Measurements from ENCODE around the gene ITGAD.
A peak's percentile ranks its signal among the peaks of the same experiment; 100 is the strongest.

The ITGAD gene

GRCh38 chr16:31365131-31365865, 27.8 kb upstream of the ITGAD start:
- no peak for DNase-seq

GRCh38 chr16:31367853-31368252, 25.3 kb upstream of the ITGAD start:
- DNase-seq: peak; percentile 59 to 66

GRCh38 chr16:31371008-31371407, 22.1 kb upstream of the ITGAD start:
- no peak for DNase-seq

GRCh38 chr16:31371619-31372484, 21.3 kb upstream of the ITGAD start:
- no peak for DNase-seq

GRCh38 chr16:31373235-31373634, 19.9 kb upstream of the ITGAD start:
- DNase-seq: no peak

DNA sequence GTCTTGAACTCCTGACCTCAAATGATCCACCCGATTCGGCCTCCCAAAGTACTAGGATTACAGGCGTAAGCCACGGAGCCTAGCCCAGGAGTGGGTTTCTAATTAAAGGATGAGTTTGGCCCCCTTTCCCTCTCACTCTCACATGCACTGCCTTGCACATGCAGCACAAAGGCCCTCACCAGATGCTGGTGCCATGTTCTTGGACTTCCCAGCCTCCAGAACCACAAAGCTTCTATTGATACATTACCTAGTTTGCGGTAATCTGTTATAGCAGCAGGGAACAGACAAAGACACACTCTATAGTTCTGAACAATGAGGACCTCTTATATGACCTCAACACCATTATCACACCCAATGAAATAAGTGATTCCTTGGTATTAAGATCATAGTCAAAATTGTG, 17.9 kb upstream of the ITGAD start:
- no peak for DNase-seq

DNA sequence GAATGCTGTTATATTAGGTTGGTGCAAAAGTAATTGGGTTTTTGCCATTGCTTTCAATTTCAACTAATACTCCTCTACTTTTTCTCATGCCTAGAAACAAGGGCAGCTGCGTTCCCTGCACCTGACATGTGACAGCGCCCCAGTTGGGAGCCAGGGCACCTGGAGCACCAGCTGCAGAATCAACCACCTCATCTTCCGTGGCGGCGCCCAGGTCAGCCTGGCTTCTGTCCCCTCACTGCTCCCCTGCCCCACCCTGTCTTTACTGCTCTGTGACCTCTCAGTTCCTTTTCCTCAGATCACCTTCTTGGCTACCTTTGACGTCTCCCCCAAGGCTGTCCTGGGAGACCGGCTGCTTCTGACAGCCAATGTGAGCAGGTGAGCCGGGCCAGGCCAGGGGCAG, 16.4 kb upstream of the ITGAD start:
- DNase-seq: no peak

DNA sequence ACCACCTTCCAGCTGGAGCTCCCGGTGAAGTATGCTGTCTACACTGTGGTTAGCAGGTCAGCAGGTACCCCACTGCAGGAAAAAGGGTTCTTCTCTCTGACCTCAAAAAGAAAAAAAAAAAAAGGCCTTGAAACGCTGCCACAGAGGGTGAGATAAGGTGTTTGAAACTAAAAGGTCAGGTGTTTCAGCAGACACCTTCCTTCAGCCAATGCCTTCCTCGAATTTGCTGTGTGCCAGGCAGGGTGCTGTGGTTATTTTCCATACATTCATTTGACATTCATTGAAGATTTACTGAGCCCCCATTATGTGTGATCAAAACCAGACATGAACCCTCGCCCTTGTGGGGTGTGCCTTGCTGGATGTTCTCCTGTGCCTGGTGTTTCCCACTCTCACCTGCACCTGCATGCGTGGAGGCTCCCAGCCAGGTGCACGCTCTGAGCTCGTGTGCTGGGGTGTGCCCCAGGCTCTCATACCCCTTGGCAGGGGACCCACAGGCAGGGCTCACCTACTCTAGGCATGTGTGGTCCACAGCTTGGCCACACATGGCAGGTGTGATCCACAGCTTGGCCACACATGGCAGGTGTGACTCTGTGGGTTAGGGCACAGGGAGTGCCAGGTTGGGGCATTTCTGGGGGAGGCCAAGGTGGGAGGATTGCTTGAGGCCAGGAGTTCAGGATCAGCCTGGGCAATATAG, 15.8 kb upstream of the ITGAD start:
- DNase-seq: no peak

GRCh38 chr16:31380201-31380600, 12.9 kb upstream of the ITGAD start:
- no peak for DNase-seq

DNA sequence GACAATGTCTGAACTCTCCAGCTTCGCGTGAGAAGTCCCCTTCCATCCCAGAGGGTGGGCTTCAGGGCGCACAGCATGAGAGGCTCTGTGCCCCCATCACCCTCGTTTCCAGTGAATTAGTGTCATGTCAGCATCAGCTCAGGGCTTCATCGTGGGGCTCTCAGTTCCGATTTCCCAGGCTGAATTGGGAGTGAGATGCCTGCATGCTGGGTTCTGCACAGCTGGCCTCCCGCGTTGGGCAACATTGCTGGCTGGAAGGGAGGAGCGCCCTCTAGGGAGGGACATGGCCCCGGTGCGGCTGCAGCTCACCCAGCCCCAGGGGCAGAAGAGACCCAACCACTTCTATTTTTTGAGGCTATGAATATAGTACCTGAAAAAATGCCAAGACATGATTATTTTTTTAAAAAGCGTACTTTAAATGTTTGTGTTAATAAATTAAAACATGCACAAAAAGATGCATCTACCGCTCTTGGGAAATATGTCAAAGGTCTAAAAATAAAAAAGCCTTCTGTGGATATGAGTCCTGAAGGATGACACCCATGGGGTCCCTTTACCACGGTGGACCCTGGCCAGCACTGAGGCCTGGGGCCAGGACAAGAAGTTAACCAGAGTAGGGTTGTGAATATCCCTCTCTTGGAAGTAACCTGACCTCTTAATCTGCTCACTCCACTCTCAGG, 10.5 kb upstream of the ITGAD start:
- DNase-seq: peak; percentile 41 to 49

- DNase-seq: no peak
Measured at GRCh38 chr16:31385680-31386079, 7.5 kb upstream of the ITGAD start.

DNA sequence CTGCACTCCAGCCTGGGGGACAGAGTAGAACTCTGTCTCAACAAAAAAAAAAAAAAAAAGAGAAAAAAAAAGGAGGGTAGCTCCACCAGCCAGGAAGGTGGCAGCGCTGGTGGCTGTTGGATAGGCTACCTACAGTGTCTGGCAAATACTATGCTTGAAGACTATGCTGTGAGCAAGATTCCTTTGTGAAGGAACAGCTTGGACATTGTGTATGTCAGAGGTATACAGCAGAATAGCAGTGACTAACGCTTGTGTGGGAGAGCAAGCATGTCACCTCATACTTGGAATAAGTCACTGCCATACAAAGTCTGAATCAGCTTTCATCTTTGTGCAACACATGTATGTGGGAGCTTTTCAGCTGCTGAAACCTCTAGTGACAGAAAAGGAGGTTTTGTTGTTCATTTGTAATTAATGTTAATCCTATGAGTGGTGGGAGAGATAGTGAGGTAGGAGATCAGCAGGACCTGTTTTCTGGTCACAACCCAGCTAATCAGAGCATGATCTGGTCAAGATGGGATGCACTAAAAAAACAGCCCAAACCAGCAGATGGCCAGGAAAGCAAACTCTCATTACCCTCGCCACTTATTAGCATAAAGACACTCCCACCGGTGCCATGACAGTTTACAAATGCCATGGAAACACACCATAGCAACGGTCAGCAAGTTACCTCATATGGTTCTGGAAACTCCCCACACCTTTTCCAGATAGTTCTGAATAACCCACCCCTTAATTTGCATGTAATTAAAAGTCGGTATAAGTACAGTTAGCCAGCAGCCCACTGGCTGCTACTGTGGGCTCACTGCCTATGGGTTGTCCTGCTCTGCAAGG, 6.8 kb upstream of the ITGAD start:
- DNase-seq: no peak

GRCh38 chr16:31388535-31388934, 4.6 kb upstream of the ITGAD start:
- DNase-seq: no peak

- DNase-seq: no peak
Measured at GRCh38 chr16:31390504-31391041, 2.6 kb upstream of the ITGAD start.

- no peak for DNase-seq
Measured at GRCh38 chr16:31395647-31396046, 2.5 kb downstream of the ITGAD start.

GRCh38 chr16:31397096-31397660, 4.0 kb downstream of the ITGAD start:
- DNase-seq: no peak

DNA sequence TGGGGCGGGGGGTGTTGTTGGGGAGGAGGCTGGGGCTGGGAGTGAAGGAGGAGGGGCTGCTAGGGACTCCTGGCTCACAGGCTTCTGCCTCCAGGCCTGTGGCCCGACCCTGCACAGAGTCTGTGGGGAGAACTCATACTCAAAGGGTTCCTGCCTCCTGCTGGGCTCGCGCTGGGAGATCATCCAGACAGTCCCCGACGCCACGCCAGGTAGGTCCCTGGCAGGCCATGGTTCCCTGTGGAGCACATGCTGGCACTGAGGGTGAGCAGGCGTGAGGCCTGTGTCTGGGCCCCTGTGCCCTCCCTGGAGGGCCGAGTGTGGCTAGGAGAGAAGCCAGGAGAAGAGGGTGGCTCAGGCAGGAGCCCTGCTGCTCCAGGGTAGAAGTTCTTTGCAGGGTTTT, 4.6 kb downstream of the ITGAD start:
- no peak for DNase-seq

GRCh38 chr16:31400191-31400590, 7.1 kb downstream of the ITGAD start:
- DNase-seq: peak; percentile 9 to 23

DNA sequence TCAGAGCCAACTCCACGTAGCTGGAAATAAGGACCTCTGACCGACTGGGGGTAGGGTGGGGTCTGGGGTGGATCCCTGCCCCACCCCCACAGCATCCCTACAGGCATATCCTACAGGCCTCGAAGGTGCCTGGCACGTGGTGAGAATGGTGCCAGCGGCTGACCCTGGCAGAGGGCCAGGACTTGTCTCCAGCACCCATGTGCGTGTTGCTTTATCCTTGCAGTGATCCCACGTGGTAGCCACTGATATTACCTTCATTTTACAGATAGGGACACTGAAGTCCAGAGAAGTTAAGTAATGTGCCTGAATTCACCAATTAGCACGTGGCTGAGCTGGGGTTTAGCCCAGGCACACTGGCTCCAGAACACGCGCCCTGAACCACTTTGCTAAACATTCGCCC, 8.3 kb downstream of the ITGAD start:
- no peak for DNase-seq

GRCh38 chr16:31402687-31403086, 9.6 kb downstream of the ITGAD start:
- no peak for DNase-seq

- no peak for DNase-seq
Measured at GRCh38 chr16:31403590-31404352, 10.6 kb downstream of the ITGAD start.
